ENCODE data around the gene MRPL14. TPM values are rescaled to one million over a fixed set of nuclear protein-coding genes. Genes with fewer than 3 reads are reported as not detected.

Gene MRPL14
- total and polyA plus RNA-seq, 9 of the 15 experiments (the other 6 are each of a cell fraction or from before 2014, with no cell fraction given), result 126 to 424 (median 165) TPM

- no peak for TF ChIP-seq ARID4B (CRISPR knock-in tag; IDR thresholded peaks at IDR 0.05)
- TF ChIP-seq ZBTB7A (IDR thresholded peaks at IDR 0.05; ENCODE audit: borderline replicate concordance, control insufficient read depth, low read depth, low read length), result peak; percentile 62
- TF ChIP-seq ZNF77 (CRISPR knock-in tag; IDR thresholded peaks at IDR 0.05), result no peak
- no peak for TF ChIP-seq ZNF282 (CRISPR knock-in tag; IDR thresholded peaks at IDR 0.05)
- TF ChIP-seq DDX20 (tag; IDR thresholded peaks at IDR 0.05; ENCODE audit: low read depth), result no peak
- no peak for TF ChIP-seq CUX1 (CRISPR knock-in tag; IDR thresholded peaks at IDR 0.05)
- no peak for TF ChIP-seq NFIX (CRISPR knock-in tag; IDR thresholded peaks at IDR 0.05; ENCODE audit: low read depth)
- TF ChIP-seq HNRNPL (IDR thresholded peaks at IDR 0.05; ENCODE audit: low read depth, low read length), result peak; percentile 27
- no peak for TF ChIP-seq ETV6 (IDR thresholded peaks at IDR 0.05; ENCODE audit: borderline replicate concordance in 1 of 2, low read depth in 2 of 2, low read length in 1 of 2)
- no peak for TF ChIP-seq ETV6 (CRISPR knock-in tag; IDR thresholded peaks at IDR 0.05; ENCODE audit: borderline replicate concordance)
- TF ChIP-seq XRCC4 (IDR thresholded peaks at IDR 0.05; ENCODE audit: extremely low read depth, insufficient read depth, insufficient read length), result no peak
- no peak for TF ChIP-seq ESRRB (CRISPR knock-in tag; IDR thresholded peaks at IDR 0.05; ENCODE audit: borderline replicate concordance)
- TF ChIP-seq ZNF197 (CRISPR knock-in tag; IDR thresholded peaks at IDR 0.05; ENCODE audit: low read depth), result no peak
- TF ChIP-seq BRD4 (IDR thresholded peaks at IDR 0.05), result no peak
Observed at GRCh38 chr6:44128020-44128917, 1.0 kb upstream of the MRPL14 start (continued).

All from K562 (cell line).